Transverse colon (tissue), 4 donors: ENCODE results near the gene SUGCT. TPM values are rescaled to one million over a fixed set of nuclear protein-coding genes. Genes with fewer than 3 reads are reported as not detected.
"Not testable (repeated sequence)": the region's sequence is repeated elsewhere in the genome, so short reads cannot be mapped to it uniquely, and the experiment has no call there.

Experiments
- DNase-seq: peaks from one replicate; pipeline ENCODE4 v3.0.0-alpha.2; 2019
- H3K27ac ChIP-seq, 4 donors: fragments of 200-600 bp; sonication (generic); 2 replicates each; pipeline ENCODE4 v1.5.1; 2016 to 2018; ENCODE audit warnings: inconsistent platforms in 4 of 4
- H3K27me3 ChIP-seq: fragments of 200-600 bp; sonication (generic); 2 replicates; pipeline ENCODE4 v1.5.1; 2017; ENCODE audit warnings: inconsistent platforms
- H3K36me3 ChIP-seq, 4 donors: fragments of 200-600 bp; sonication (generic); 2 replicates each; pipeline ENCODE4 v1.5.1; 2017 to 2019; ENCODE audit warnings: inconsistent platforms in 4 of 4
- H3K4me1 ChIP-seq, 4 donors: fragments of 200-600 bp; sonication (generic); 2 replicates each; pipeline ENCODE4 v1.5.1; 2017 to 2020; ENCODE audit warnings: inconsistent platforms in 4 of 4
- H3K4me3 ChIP-seq, 4 donors: fragments of 200-600 bp; sonication (generic); 1 replicate in 1 of 4; 2 replicates in 3 of 4; pipeline versions ENCODE4 v1.5.1 to v1.6.1; 2017 to 2019; ENCODE audit warnings: inconsistent platforms in 4 of 4
- H3K9me3 ChIP-seq, 2 donors: fragments of 200-600 bp; sonication (generic); 2 replicates each; pipeline ENCODE4 v1.5.1; 2017 to 2019; ENCODE audit warnings: inconsistent platforms in 2 of 2
- CTCF ChIP-seq, 5 experiments: fragments of 200-600 bp in 3 of 5; fragments of 450-650 bp in 2 of 5; sonication (generic) in 3 of 5; IDR thresholded peaks; 1 replicate in 2 of 5; 2 replicates in 3 of 5; pipeline ENCODE4 v1.5.1; 2016 to 2017; ENCODE audit warnings: antibody characterized with exemption in 5 of 5, inconsistent platforms in 3 of 5, mild to moderate bottlenecking in 2 of 5, moderate library complexity in 1 of 5
- EP300 ChIP-seq: sonication (generic); formaldehyde crosslinking; IDR thresholded peaks from one replicate; pipeline ENCODE4 v1.6.1; 2017; ENCODE audit warnings: antibody characterized with exemption, low read depth
- POLR2A ChIP-seq: fragments of 450-650 bp; IDR thresholded peaks from one replicate; pipeline ENCODE4 v1.6.1; 2016; ENCODE audit warnings: antibody characterized with exemption, mild to moderate bottlenecking, moderate library complexity
- POLR2AphosphoS5 ChIP-seq, 3 donors: sonication (generic); formaldehyde crosslinking; IDR thresholded peaks; one replicate each; pipeline ENCODE4 v1.6.1; 2016; ENCODE audit warnings: antibody characterized with exemption in 3 of 3
- WGBS, 2 donors: methylation state at CpG; one replicate each; pipeline ENCODE4 v1.1.5; 2018; ENCODE audit warnings: low coverage in 1 of 2; 5-methylcytosine and 5-hydroxymethylcytosine counted together
- in situ Hi-C, 4 donors: fragments of 200-750 bp; cut with MboI; loops; one replicate each; pipeline versions ENCODE4 v1.15.0 to v1.15.1; 2017; ENCODE audit warnings: low sequenced_read_pairs in 3 of 4, low pct_ligation_motif_present in 1 of 4, low pct_unique_long_range_greater_than_20kb in 1 of 4
- intact Hi-C: fragments of 100-400 bp; cut with DNase I; formaldehyde crosslinking; loops from one replicate; pipeline ENCODE4 v1.15.1; 2023; ENCODE audit warnings: low total_unique reads
- total RNA-seq, 4 donors: library from RNA; depleted of rRNA; stranded (reverse); fragments of >200 nt; gene quantifications; one replicate each; pipeline ENCODE4 v1.1.0, GENCODE V29; 2016

SUGCT gene
- total RNA-seq, 4 donors from 2014 or later = 2.6 to 44.5 (median 15.9) TPM

GRCh38 chr7:40147371-40148246 lies 12.8 kb downstream of the SUGCT start:
- TF ChIP-seq POLR2A (no peak), POLR2AphosphoS5 (IDR thresholded peaks at IDR 0.05) (no peak)
- Histone ChIP-seq H3K27me3 (no peaks in the 10 kb centered on the region), H3K4me3 (no peak overlapping the region), H3K9me3 (no peaks in the 10 kb centered on the region), H3K36me3 (no peaks in the 10 kb centered on the region), H3K27ac (no peak overlapping the region), H3K4me1 (peaks cover 0 to 23% (median 1%) of the 10 kb centered on the region in 4 donors)
- whole genome bisulfite sequencing, 2 donors = 89 to 90% methylated on average over 11 to 19 of the region's 19 CpGs
- in situ Hi-C loops = no loop called here
- DNase-seq = no peak
- intact Hi-C loops = no loop called here

GRCh38 chr7:40148247-40148580 lies 13.4 kb downstream of the SUGCT start:
- DNase-seq, intact Hi-C loops, H3K36me3 ChIP-seq, H3K4me3 ChIP-seq, in situ Hi-C loops, H3K27me3 ChIP-seq, H3K9me3 ChIP-seq, H3K27ac ChIP-seq: not testable (repeated sequence)
- 89% methylated on average over 7 of the region's 7 CpGs; no CpG with 5 or more reads in 1 of the 2 donors for WGBS, 2 donors
- H3K4me1 ChIP-seq = peaks cover 0 to 23% (median 1%) of the 10 kb centered on the region in 4 donors

GRCh38 chr7:40148671-40149070 lies 13.9 kb downstream of the SUGCT start:
- in situ Hi-C loops = no loop called here
- 96 to 100% methylated on average over 1 to 2 of the region's 2 CpGs for WGBS, 2 donors
- Histone ChIP-seq H3K4me1 (peaks cover 0 to 23% (median 1%) of the 10 kb centered on the region in 4 donors), H3K36me3 (no peaks in the 10 kb centered on the region), H3K27me3 (no peaks in the 10 kb centered on the region), H3K27ac (no peak overlapping the region), H3K4me3 (no peak overlapping the region), H3K9me3 (no peaks in the 10 kb centered on the region)
- intact Hi-C loops = no loop called here
- no peak for TF ChIP-seq POLR2AphosphoS5 (IDR thresholded peaks at IDR 0.05)
- TF ChIP-seq CTCF (IDR thresholded peaks at IDR 0.05) = no peak
- TF ChIP-seq EP300 = no peak
- TF ChIP-seq POLR2A = no peak
- DNase-seq = no peak

- DNase-seq = no peak
- Histone ChIP-seq H3K27me3 (no peaks in the 10 kb centered on the region), H3K4me3 (no peak overlapping the region), H3K36me3 (no peaks in the 10 kb centered on the region), H3K27ac (peak overlapping the region in 2 of 4 donors; percentile 12 to 51), H3K4me1 (peaks cover 0 to 13% (median 7%) of the 10 kb centered on the region in 4 donors), H3K9me3 (no peaks in the 10 kb centered on the region)
- in situ Hi-C loops (no loop called here), intact Hi-C loops (no loop called here)
- no peak for TF ChIP-seq POLR2A
- no peak for TF ChIP-seq POLR2AphosphoS5 (IDR thresholded peaks at IDR 0.05)
- no peak for TF ChIP-seq EP300
- no peak for TF ChIP-seq CTCF (IDR thresholded peaks at IDR 0.05)
- 75% methylated on average over 1 of the region's 1 CpG; no CpG with 5 or more reads in 1 of the 2 donors for WGBS, 2 donors
Observed at GRCh38 chr7:40151504-40151903, 16.7 kb downstream of the SUGCT start.

- Histone ChIP-seq H3K9me3 (no peaks in the 10 kb centered on the region), H3K36me3 (no peaks in the 10 kb centered on the region), H3K4me3 (peak overlapping the region in 2 of 4 donors; percentile 16 to 34), H3K27me3 (no peaks in the 10 kb centered on the region), H3K27ac (peak overlapping the region; percentile 57 to 69 (median 62)), H3K4me1 (peaks cover 0 to 10% (median 8%) of the 10 kb centered on the region in 4 donors)
- intact Hi-C loops = no loop called here
- peak; percentile 35 for DNase-seq
- 44 to 52% methylated on average over 4 of the region's 4 CpGs for WGBS, 2 donors
- in situ Hi-C loops = no loop called here
- no peak for TF ChIP-seq POLR2AphosphoS5 (IDR thresholded peaks at IDR 0.05)
- TF ChIP-seq POLR2A = no peak
- TF ChIP-seq CTCF (IDR thresholded peaks at IDR 0.05) = no peak
- TF ChIP-seq EP300 = no peak
Observed at GRCh38 chr7:40156988-40157387, 22.2 kb downstream of the SUGCT start.
